Motor neuron (in vitro differentiated cells): ENCODE results near the gene ABL1. TPM values are rescaled to one million over a fixed set of nuclear protein-coding genes. Genes with fewer than 3 reads are reported as not detected.

Experiments
- ATAC-seq, 8 experiments: fragments of 200-7000 bp; cut with Tn5 transposase; replicated peaks in 6 of 8; 2 replicates each; pipeline ENCODE4 v1.8.0; 2021; ENCODE audit warnings: mild to moderate bottlenecking in 8 of 8, moderate library complexity in 8 of 8
- H3K27ac ChIP-seq, 2 donors: fragments of 250-450 bp; sonication (Bioruptor Pico); 2 replicates each; pipeline ENCODE4 v1.9.0; 2021; ENCODE audit warnings: antibody characterized with exemption in 2 of 2, mild to moderate bottlenecking in 2 of 2, moderate library complexity in 1 of 2
- H3K4me1 ChIP-seq, 2 donors: fragments of 250-450 bp; sonication (Bioruptor Pico); replicated peaks in 1 of 2; 2 replicates each; pipeline ENCODE4 v1.6.1; 2021; ENCODE audit warnings: antibody characterized with exemption in 2 of 2, mild to moderate bottlenecking in 2 of 2, moderate library complexity in 1 of 2
- H3K4me3 ChIP-seq, 5 donors: fragments of 250-450 bp; sonication (Bioruptor Pico); 2 replicates each; pipeline ENCODE4 v1.9.0; 2021; ENCODE audit warnings: antibody characterized with exemption in 5 of 5, mild to moderate bottlenecking in 5 of 5, moderate library complexity in 4 of 5
- WGBS, 10 experiments: fragments of 450-650 bp; shearing (Covaris generic); methylation state at CpG; one replicate each; pipeline ENCODE4 v1.0.0; 2022; 5-methylcytosine and 5-hydroxymethylcytosine counted together
- in situ Hi-C, 9 experiments: fragments of 400-800 bp; cut with MboI; loops; one replicate each; pipeline ENCODE4 v1.15.0; 2021; ENCODE audit warnings: low sequenced_read_pairs in 9 of 9, low pct_unique_long_range_greater_than_20kb in 2 of 9; ENCODE audit not compliant: unreplicated experiment in 9 of 9
- total RNA-seq, 8 experiments: library from RNA; unstranded; fragments of 300-600 nt; gene quantifications; 2 replicates each; pipeline versions ENCODE4 v1.2.3 to v1.2.4, GENCODE V29; 2022

The ABL1 gene
- total RNA-seq, 8 experiments from 2014 or later, result 20.7 to 68.1 (median 33.2) TPM

DNA sequence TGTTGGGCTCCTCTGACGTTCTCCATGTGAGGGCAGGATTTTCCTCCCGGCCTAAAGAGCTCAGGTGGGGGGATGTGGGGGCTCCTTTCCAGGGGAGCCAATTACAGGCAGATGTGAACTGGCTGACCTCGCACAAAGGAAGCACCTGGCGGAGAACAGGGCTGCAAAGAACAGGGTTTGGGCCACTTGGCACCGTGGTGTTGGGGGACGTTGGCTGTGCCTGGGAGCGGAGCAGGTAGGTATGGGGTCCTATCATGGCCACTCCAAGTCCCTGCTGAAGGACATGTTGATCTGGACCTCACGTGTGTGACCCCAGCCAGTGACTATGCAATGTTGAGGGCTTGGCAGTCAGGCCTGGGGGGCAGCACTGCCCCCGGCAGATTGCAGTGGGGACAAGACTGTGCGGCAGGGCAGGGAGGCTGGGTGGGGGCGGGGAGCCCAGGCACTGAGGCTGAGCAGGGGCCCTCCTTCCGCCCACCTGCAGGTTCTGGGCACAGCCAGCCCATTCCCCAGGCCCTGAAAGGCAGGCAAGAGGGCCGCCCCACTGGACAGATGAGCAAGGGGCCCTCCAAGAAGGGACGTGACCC lies 84.6 kb downstream of the ABL1 start:
- Histone ChIP-seq H3K27ac (no peak overlapping the region), H3K4me1 (peaks cover 26 to 35% of the 10 kb centered on the region in 2 donors), H3K4me3 (no peak overlapping the region)
- WGBS, 10 experiments, result 60 to 80% (median 72%) methylated on average over 1 to 2 of the region's 14 CpGs; no CpG with 5 or more reads in 7 of the 10 experiments
- in situ Hi-C loops, result no loop called here
- ATAC-seq, result no peak

DNA sequence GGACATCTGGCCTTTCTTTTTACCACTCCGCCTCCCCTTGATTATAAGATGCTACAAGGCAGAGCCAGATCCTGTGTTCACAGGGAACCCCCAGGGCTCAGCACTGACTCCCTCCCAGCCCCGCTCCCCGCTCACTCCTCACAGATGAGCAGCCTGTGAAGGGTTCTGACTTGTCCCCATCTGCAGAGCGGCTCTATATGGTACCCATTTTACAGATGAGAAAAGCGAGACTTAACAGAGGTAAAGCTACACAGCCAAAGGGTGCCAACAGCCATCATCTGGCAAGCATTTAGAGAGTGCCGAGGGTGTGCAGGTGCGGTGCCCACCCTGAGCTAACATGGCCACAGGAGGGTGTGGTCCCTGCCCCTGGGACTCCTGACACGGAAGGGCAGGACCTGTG lies 85.2 kb downstream of the ABL1 start:
- in situ Hi-C loops, result no loop called here
- Histone ChIP-seq H3K4me1 (peaks cover 27 to 35% of the 10 kb centered on the region in 2 donors), H3K27ac (peak overlapping the region in 1 of 2 donors; percentile 57), H3K4me3 (no peak overlapping the region)
- WGBS, 10 experiments, result 100% methylated on average over 1 of the region's 8 CpGs; no CpG with 5 or more reads in 7 of the 10 experiments
- ATAC-seq, result no peak

DNA sequence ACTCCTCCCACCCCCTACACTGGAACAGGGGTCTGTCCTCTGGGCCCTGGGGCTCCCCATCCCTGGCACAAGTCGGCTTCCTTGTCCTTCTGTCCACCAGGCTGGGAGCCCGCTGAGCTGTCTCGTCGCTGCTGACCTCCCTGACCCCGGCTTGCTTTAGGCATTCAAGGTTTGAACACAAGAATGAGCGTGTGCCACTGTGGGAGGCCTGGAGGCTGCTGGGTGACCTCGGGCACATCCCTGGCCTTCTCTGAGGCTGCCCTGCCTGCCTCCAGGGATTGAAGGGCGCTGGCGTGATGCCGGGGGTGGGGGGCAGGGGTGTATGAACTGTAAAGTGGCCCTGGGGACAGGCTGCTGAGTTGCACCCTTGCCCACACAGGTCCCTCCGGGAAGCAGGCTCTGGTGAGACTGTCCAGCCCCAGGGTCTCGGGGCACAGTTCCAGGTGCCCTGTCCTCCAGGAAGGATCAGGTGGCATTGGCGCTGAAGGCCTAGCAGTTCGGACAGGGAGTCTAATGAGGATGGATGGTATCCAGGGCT lies 85.8 kb downstream of the ABL1 start:
- ATAC-seq, result peak in 1 of 8 experiments; percentile 10
- H3K4me3 ChIP-seq, result no peak overlapping the region
- peaks cover 33 to 40% of the 10 kb centered on the region in 2 donors for H3K4me1 ChIP-seq
- in situ Hi-C loops, result no loop called here
- H3K27ac ChIP-seq, result peak overlapping the region in 1 of 2 donors; percentile 57
- 50% methylated on average over 2 of the region's 14 CpGs; no CpG with 5 or more reads in 9 of the 10 experiments for WGBS, 10 experiments

DNA sequence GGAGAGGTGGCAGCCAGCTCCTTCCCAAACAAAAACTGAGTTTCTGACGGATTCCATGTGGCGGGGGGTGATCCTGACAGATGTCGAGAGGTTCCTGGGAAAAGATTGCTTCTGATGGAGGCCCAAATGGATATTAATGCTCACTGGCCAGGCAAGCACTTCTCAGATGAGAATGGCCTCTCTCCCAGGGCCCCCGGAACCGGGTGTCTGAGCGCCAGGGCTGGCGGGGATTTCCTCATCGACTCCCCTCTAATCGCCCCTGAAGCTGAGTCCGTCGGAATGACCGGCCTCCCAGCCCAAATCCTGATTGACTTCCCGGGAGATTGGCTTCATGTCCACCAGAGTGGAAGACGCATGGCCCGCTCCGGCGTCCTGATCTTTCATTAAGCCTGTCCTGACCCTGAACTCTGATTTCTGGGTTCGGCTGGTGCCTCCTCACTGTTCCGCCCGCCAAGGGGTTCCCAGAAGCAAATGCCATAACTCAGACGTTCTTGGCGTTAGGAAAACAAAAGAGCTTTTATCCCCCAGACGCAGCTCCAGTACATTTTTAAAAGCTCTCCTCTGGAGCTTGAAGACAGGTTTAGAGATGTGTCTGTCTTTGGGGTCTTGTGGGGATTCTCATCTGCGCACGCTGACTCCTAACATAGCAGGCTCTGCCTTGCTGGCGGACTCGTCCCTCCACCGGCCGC lies 86.4 kb downstream of the ABL1 start:
- Histone ChIP-seq H3K27ac (peak overlapping the region in 1 of 2 donors; percentile 57), H3K4me1 (peaks cover 35 to 44% of the 10 kb centered on the region in 2 donors), H3K4me3 (no peak overlapping the region)
- WGBS, 10 experiments, result 23 to 64% (median 55%) methylated on average over 2 to 13 of the region's 29 CpGs; no CpG with 5 or more reads in 5 of the 10 experiments
- in situ Hi-C loops, result no loop called here
- peak in 5 of 8 experiments; percentile 7 to 32 (median 21) for ATAC-seq

DNA sequence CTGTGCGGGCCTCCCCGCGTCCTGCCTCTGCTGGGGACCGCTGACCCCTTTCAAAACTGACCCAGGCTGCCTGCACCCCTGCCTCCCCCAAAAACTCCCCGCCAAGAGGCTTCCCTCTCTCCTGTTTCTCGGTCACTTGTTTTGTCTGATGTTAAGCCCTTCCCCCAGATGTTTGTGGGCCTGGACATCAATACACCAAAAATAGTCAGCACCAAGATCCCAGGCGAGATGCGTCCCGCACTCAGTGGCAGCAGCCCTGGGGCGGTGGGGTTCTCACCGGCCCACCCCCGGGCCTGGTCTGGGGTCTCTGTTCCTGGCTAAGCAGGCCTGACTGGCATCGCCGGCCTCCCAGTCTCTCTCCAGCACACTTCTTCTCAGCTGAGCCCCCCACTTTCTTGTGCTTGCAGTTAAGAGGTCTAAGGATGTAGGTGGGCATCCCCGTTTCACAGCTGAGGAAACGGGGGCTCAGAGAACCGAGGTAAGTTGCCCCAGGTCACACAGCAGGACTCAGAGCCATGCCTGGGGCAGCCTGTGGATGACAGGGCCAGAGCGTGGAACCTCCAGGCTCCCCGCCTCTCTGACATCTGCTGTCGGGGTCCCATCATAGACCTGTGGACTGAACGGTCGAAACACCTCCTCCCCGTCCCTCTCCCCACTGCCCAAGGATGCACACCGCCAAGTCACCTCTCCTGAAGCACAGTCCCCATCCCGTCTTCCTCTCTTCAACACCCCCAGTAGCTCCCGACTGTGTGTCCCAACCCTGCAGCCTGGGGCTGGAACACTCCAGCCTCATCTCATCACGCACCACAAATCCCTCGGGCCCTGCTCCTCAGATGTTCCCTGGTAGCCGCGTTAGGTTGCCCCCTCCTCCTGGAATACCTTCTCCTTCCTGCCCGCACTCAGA lies 87.2 kb downstream of the ABL1 start:
- no peak overlapping the region for H3K4me3 ChIP-seq
- peaks cover 35 to 44% of the 10 kb centered on the region in 2 donors for H3K4me1 ChIP-seq
- peak overlapping the region; percentile 9 to 57 for H3K27ac ChIP-seq
- in situ Hi-C loops, result no loop called here
- WGBS, 10 experiments, result 55 to 100% (median 71%) methylated on average over 1 to 6 of the region's 31 CpGs; no CpG with 5 or more reads in 4 of the 10 experiments
- ATAC-seq, result peak in 4 of 8 experiments; percentile 24 to 64 (median 63)

DNA sequence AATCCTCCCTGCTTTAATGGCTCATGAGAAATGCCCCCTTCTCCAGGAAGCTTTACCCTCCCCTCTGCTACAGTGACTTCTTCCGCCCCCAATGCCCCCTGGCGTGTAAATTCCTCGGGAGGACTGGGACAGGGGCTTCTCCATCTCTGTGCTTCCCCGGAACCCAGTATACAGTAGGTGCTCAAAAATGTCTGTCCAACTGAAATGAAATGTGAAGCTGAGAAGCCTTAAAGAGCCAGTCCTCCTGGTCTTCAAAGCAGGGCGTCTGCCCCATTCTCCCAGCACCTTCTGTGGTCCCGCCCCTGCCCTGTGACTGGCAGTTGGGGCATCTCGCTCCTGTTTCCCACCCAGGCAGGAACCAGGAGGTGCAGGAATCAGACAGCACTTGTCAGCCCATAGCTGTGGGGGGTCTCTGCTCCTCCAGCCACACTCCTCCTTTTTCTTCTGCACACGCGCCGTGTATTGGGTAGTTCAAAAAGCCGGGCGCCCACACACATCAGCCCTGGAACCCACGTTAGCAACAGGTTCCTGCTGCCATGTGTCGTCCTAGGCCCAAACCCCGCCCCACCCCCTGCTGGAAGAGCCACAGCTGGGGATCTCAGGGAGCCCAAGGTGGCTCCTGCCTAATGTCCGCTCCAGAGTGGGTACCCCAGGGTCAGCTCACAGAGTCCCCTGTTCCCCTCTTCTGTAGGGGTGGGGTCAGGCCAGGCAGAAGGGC lies 88.0 kb downstream of the ABL1 start:
- H3K4me1 ChIP-seq, result peaks cover 38 to 48% of the 10 kb centered on the region in 2 donors
- H3K27ac ChIP-seq, result peak overlapping the region in 1 of 2 donors; percentile 57
- WGBS, 10 experiments, result 82 to 100% (median 91%) methylated on average over 1 to 6 of the region's 16 CpGs; no CpG with 5 or more reads in 6 of the 10 experiments
- in situ Hi-C loops, result no loop called here
- no peak overlapping the region for H3K4me3 ChIP-seq
- ATAC-seq, result no peak

DNA sequence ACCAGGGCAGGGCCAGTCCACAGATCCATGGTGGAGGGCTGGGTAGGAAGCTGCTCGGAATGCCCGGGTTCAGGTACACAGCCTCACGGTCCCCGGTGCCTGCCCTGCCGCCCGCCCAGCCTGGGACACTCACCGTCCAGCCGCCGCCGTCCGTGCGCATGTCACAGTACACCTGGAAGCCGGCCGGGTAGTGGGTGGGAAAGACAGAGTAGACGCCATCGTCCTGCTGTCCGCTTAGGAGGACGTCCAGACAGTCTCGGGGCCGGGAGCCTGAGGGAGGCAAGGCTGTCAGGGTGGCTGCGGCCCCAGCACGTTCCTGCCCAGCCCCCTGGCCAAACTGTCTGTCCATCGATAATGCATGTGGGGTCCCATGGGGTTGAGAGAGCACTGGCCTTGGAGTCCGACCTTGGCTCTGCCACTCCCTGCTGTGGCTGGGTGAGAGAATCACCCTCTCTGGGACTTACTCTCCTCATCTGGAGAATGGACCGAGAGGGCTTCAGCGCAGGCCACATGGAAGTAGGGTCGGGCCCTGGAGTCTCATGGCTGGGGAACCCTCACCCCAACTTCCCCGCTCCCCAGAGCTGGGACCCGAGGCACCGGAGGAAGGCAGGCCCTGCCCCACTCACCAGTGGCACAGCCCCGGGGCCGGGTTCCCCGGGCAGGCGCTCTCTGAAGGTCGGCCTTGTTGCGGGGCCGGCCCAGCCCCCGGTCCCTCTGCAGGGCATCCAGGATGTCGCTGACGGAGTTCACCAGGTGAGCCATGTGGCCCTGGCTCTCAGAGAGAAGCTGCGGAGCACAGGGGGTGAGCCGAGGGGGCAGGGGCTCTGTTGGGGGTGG lies 88.8 kb downstream of the ABL1 start:
- ATAC-seq, result no peak
- H3K4me3 ChIP-seq, result no peak overlapping the region
- H3K4me1 ChIP-seq, result peaks cover 45 to 50% of the 10 kb centered on the region in 2 donors
- in situ Hi-C loops, result no loop called here
- 77 to 100% (median 96%) methylated on average over 1 to 12 of the region's 42 CpGs; no CpG with 5 or more reads in 6 of the 10 experiments for WGBS, 10 experiments
- peak overlapping the region in 1 of 2 donors; percentile 57 for H3K27ac ChIP-seq

DNA sequence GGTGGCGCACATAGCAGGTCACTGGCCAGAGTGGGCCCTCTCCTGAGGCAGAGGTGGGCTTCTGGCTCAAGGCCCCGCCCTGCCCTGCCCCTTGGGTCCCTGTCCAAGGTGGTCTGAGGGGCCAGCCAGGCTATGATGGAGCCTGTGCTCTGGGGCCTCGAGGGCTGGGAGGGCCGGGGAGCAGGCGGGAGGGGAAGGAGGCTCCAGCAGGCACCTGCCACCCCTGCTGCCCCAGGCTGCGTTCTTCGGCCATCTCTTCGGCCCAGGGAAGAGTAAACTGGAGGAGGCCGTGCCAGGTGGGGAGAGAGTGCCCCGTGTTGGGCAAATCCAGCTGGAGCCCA lies 89.4 kb downstream of the ABL1 start:
- peak overlapping the region in 1 of 2 donors; percentile 11 for H3K27ac ChIP-seq
- no CpG with 5 or more reads among the region's 10 CpGs for WGBS, 10 experiments
- H3K4me3 ChIP-seq, result no peak overlapping the region
- peaks cover 51 to 56% of the 10 kb centered on the region in 2 donors for H3K4me1 ChIP-seq
- in situ Hi-C loops, result no loop called here
- ATAC-seq, result no peak

DNA sequence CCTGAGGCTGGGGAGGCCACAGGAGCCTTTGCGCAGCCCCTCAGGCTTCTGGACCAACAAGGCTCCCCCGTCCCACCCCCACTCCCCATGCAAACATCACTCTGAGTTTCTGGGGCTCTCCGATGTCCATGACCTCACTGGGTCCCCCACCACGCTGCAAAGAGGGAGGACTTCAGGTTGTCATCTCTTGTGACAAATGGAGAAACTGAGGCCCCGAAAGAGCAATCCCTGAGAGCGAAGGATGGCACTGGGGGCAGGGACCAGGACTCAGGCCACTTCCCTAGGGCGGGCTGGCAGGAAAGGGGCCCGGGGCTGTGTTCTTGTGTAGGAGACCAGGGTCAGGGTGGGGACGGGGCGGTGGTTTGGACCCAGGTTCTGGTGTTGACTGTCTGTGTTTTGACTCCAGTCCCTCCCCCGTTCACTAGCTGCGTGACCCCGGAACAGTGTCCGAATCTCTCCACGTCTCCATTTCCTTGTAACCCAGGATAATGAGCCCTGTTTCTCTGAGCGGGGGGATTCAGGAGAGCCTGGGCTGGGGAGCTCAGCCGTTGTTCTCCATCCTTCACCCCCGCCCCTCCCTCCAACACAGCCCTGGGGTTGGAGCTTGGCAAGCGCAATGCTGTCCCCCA lies 90.1 kb downstream of the ABL1 start:
- H3K27ac ChIP-seq, result peak overlapping the region in 1 of 2 donors; percentile 5
- WGBS, 10 experiments, result 86% methylated on average over 4 of the region's 19 CpGs; no CpG with 5 or more reads in 9 of the 10 experiments
- in situ Hi-C loops, result no loop called here
- ATAC-seq, result no peak
- peaks cover 55 to 61% of the 10 kb centered on the region in 2 donors for H3K4me1 ChIP-seq
- no peak overlapping the region for H3K4me3 ChIP-seq

DNA sequence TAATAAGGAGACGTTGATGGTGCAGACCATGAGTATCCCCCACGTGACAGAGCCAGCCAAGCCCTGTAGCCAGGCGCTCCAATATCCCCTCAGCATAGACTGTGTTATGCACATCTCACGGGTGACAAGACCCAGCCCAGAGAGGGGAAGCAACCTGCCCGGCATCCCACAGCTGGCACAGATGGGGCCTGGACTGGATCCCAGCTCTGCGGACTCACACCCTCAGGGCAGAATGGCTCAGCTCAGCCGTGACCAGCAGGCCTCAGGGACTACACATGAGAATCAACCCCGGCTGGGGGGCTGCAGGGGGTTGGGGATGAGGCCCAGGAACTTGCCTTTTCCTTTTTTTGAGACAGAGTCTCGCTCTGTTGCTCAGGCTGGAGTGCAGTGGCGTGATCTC lies 92.3 kb downstream of the ABL1 start:
- peaks cover 38 to 44% of the 10 kb centered on the region in 2 donors for H3K4me1 ChIP-seq
- peak in 1 of 8 experiments; percentile 10 for ATAC-seq
- H3K27ac ChIP-seq, result peak overlapping the region; percentile 6 to 89
- 60 to 93% (median 74%) methylated on average over 1 to 6 of the region's 10 CpGs; no CpG with 5 or more reads in 6 of the 10 experiments for WGBS, 10 experiments
- in situ Hi-C loops, result no loop called here
- no peak overlapping the region for H3K4me3 ChIP-seq
